NCI-H2107 treated with DMSO at 0.1 percent for 48 hours (cell line): ENCODE results near the gene CMTM3.
A peak's percentile ranks its signal among the peaks of the same experiment; 100 is the strongest.
"Not testable (repeated sequence)": the region's sequence is repeated elsewhere in the genome, so short reads cannot be mapped to it uniquely, and the experiment has no call there.

Experiments
- DNase-seq: peaks from one replicate; lab custom pipeline; 2025; ENCODE audit not compliant: unreplicated experiment; lab: John Stamatoyannopoulos, UW

Gene CMTM3

GRCh38 chr16:66608241-66609138, 4.0 kb downstream of the CMTM3 start:
- peak; percentile 45 for DNase-seq

- no peak for DNase-seq
Measured at GRCh38 chr16:66609139-66609510, 4.6 kb downstream of the CMTM3 start.

GRCh38 chr16:66610111-66610820, 5.8 kb downstream of the CMTM3 start:
- DNase-seq: no peak

- not testable (repeated sequence) for DNase-seq
Measured at GRCh38 chr16:66611911-66612310, 7.4 kb downstream of the CMTM3 start.

- DNase-seq: no peak
Measured at GRCh38 chr16:66612422-66612821, 7.9 kb downstream of the CMTM3 start.

- no peak for DNase-seq
Measured at GRCh38 chr16:66614161-66614802, 9.8 kb downstream of the CMTM3 start.

GRCh38 chr16:66616169-66616568, 11.7 kb downstream of the CMTM3 start:
- DNase-seq: no peak

GRCh38 chr16:66616592-66616991, 12.1 kb downstream of the CMTM3 start:
- no peak for DNase-seq

- DNase-seq: no peak
Measured at GRCh38 chr16:66617010-66617434, 12.5 kb downstream of the CMTM3 start.

- no peak for DNase-seq
Measured at GRCh38 chr16:66617728-66618127, 13.2 kb downstream of the CMTM3 start.

- no peak for DNase-seq
Measured at GRCh38 chr16:66618588-66619375, 14.3 kb downstream of the CMTM3 start.

- DNase-seq: no peak
Measured at GRCh38 chr16:66619534-66620428, 15.3 kb downstream of the CMTM3 start.

GRCh38 chr16:66620429-66620795, 15.9 kb downstream of the CMTM3 start:
- DNase-seq: no peak

- no peak for DNase-seq
Measured at GRCh38 chr16:66621973-66622372, 17.5 kb downstream of the CMTM3 start.

GRCh38 chr16:66622863-66623262, 18.4 kb downstream of the CMTM3 start:
- DNase-seq: no peak

GRCh38 chr16:66623755-66624154, 19.3 kb downstream of the CMTM3 start:
- DNase-seq: no peak

GRCh38 chr16:66627611-66628378, 23.3 kb downstream of the CMTM3 start:
- not testable (repeated sequence) for DNase-seq

GRCh38 chr16:66629856-66630255, 25.4 kb downstream of the CMTM3 start:
- DNase-seq: no peak

- not testable (repeated sequence) for DNase-seq
Measured at GRCh38 chr16:66630561-66631260, 26.2 kb downstream of the CMTM3 start.
